IPS-NIHi11 (cell line): ENCODE measurements around the gene SERPINB11.
"Not testable (repeated sequence)": the region's sequence is repeated elsewhere in the genome, so short reads cannot be mapped to it uniquely, and the experiment has no call there.

Experiments
- DNase-seq: peaks from one replicate; pipeline ENCODE4 v3.0.0; 2012; ENCODE audit warnings: mixed read lengths, low spot score

The SERPINB11 gene

GRCh38 chr18:63730773-63731172 is 28.0 kb downstream of the SERPINB11 start:
- no peak for DNase-seq

GRCh38 chr18:63731215-63731614 is 28.5 kb downstream of the SERPINB11 start:
- no peak for DNase-seq

GRCh38 chr18:63736876-63737275 is 34.1 kb downstream of the SERPINB11 start:
- DNase-seq: no peak

GRCh38 chr18:63741769-63742168 is 39.0 kb downstream of the SERPINB11 start:
- DNase-seq: no peak

GRCh38 chr18:63747006-63747405 is 44.2 kb downstream of the SERPINB11 start:
- DNase-seq: no peak

GRCh38 chr18:63749489-63749888 is 46.7 kb downstream of the SERPINB11 start:
- DNase-seq: no peak

- no peak for DNase-seq
Measured at GRCh38 chr18:63752636-63753035, 49.9 kb downstream of the SERPINB11 start.

- no peak for DNase-seq
Measured at GRCh38 chr18:63753676-63754075, 50.9 kb downstream of the SERPINB11 start.

GRCh38 chr18:63757541-63757940 is 54.8 kb downstream of the SERPINB11 start:
- no peak for DNase-seq

- DNase-seq: no peak
Measured at GRCh38 chr18:63758615-63759240, 56.0 kb downstream of the SERPINB11 start.

GRCh38 chr18:63759786-63760185 is 57.0 kb downstream of the SERPINB11 start:
- DNase-seq: not testable (repeated sequence)

GRCh38 chr18:63762518-63762917 is 59.8 kb downstream of the SERPINB11 start:
- DNase-seq: no peak

GRCh38 chr18:63763831-63764600 is 61.3 kb downstream of the SERPINB11 start:
- no peak for DNase-seq

- DNase-seq: no peak
Measured at GRCh38 chr18:63765837-63766236, 63.1 kb downstream of the SERPINB11 start.
